ENCODE measurements around the gene ATP13A3. TPM values are rescaled to one million over a fixed set of nuclear protein-coding genes. Genes with fewer than 3 reads are reported as not detected.
A peak's percentile ranks its signal among the peaks of the same experiment; 100 is the strongest.
"Not testable (repeated sequence)": the region's sequence is repeated elsewhere in the genome, so short reads cannot be mapped to it uniquely, and the experiment has no call there.

ATP13A3 gene
- polyA plus RNA-seq, 1 donor from 2014 or later, result 4.2 TPM

DNA sequence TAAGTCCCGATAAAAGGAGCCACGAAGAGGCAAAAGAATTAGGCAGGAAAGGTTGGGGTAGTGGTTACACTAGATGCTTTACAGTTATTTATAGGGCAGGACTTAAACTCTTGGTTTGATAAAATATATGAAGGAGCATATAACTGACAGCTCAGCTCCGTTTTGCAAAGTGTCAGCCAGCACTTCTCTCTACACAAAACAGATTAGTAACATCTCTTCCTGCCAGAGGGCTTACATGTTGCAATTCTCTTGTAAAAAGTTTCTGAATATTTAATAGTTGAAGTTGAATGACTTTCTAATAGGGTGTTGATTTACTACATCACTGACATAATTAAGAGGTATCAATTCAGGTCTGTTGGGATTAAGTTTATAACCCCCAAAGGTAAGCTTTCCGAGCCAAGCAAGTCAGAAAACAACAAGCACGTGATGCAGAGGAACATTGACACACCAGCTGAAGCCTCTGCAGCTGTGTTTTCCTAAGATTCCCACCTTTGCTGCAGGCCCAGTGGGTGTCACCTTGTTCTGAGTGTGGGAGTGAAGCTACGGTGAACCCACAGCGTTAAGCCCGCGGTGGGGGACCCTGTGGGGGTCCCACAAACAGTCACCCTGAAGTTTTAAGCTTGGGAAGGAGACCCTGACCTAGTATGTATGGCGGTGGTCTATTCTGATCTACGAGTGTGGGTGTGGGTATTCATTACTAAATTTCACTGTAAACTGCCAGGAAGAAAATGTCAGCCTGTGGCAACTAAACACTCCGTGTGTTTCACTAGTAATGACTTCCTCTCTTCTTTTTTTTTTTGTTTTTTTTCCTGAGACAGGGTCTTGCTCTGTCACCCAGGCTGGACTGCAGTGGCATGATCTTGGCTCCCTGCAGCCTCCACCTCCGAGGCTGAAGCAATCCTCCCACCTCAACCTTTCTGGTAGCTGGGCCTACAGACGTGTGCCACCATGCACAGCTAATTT lies 22.0 kb upstream of the ATP13A3 start:
- Mint-ChIP-seq H3K27ac (no peak overlapping the region), H3K4me1 (no peaks in the 10 kb centered on the region), H3K4me3 (no peak overlapping the region), H3K9me3 (no peaks in the 10 kb centered on the region), H3K36me3 (no peaks in the 10 kb centered on the region), H3K27me3 (no peaks in the 10 kb centered on the region)

DNA sequence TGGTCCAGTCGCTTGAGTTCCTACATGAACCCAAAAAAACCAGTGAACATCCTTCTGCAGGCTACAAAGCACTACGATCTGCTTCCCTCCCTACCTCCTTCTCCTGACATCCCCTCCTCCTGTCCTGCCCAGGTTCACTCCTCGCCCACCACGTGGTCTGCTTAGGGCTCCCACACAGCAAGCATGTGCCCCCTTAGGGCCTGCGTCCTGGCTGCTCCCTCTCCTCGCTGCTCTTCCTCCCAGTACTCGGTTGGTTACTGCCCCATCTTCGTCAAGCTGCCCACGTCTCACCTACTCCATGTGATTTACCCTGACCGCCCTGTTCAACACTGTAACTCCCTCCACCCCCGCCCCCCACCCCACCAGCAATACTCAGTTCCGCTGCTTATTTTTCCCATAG lies 20.8 kb upstream of the ATP13A3 start:
- Mint-ChIP-seq H3K27me3 (no peaks in the 10 kb centered on the region), H3K4me1 (no peaks in the 10 kb centered on the region), H3K9me3 (no peaks in the 10 kb centered on the region), H3K4me3 (no peak overlapping the region), H3K36me3 (no peaks in the 10 kb centered on the region), H3K27ac (no peak overlapping the region)

DNA sequence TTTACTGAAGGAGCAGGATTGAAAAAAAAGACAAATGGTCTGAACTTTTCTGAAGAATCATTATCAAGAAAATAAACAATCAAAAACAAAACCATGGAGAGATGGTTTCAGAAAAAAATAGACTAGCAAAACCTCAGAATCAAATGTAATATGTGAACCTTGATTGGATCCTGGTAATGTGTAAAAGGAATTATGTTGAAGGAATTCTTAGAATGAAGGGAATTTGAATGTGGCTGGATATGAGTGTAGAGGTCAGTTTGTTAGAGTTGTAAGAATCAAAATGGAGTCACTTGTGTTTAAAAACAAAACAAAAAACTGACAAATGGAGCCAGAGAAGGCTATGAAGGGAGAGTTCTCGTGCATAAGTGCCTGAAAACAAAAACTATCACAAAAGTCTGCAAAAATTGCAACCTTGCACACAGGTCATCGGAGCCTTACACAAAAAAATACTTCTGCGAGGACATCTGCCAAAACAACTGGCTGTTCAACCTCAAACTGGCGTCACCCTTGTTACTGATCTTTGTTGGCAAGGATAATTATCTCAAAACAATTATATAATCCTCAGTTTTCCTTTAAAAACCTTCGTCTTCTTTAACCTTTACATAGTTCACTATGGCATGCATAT lies 19.1 kb upstream of the ATP13A3 start:
- H3K36me3 Mint-ChIP-seq, result no peaks in the 10 kb centered on the region
- H3K27ac Mint-ChIP-seq, result no peak overlapping the region

GRCh38 chr3:194504861-194505260 lies 18.1 kb upstream of the ATP13A3 start:
- no peaks in the 10 kb centered on the region for H3K27me3 Mint-ChIP-seq
- H3K36me3 Mint-ChIP-seq, result no peaks in the 10 kb centered on the region
- H3K9me3 Mint-ChIP-seq, result no peaks in the 10 kb centered on the region
- no peak overlapping the region for H3K4me3 Mint-ChIP-seq
- H3K4me1 Mint-ChIP-seq, result no peaks in the 10 kb centered on the region
- H3K27ac Mint-ChIP-seq, result no peak overlapping the region

More for the DNA sequence above, 19.1 kb upstream of the ATP13A3 start:
- no peak overlapping the region for H3K4me3 Mint-ChIP-seq
- no peaks in the 10 kb centered on the region for H3K9me3 Mint-ChIP-seq
- no peaks in the 10 kb centered on the region for H3K4me1 Mint-ChIP-seq
- no peaks in the 10 kb centered on the region for H3K27me3 Mint-ChIP-seq

- no peak overlapping the region for H3K27ac Mint-ChIP-seq
- no peaks in the 10 kb centered on the region for H3K27me3 Mint-ChIP-seq
Measured at GRCh38 chr3:194504146-194504545, 17.3 kb upstream of the ATP13A3 start.

GRCh38 chr3:194503081-194503531 lies 16.3 kb upstream of the ATP13A3 start:
- H3K27me3 Mint-ChIP-seq, result no peaks in the 10 kb centered on the region
- H3K9me3 Mint-ChIP-seq, result no peaks in the 10 kb centered on the region
- H3K4me1 Mint-ChIP-seq, result peaks cover 0 to 1% (median 0%) of the 10 kb centered on the region in 3 donors
- H3K36me3 Mint-ChIP-seq, result no peaks in the 10 kb centered on the region
- no peak overlapping the region for H3K4me3 Mint-ChIP-seq
- no peak overlapping the region for H3K27ac Mint-ChIP-seq

More at GRCh38 chr3:194504146-194504545, 17.3 kb upstream of the ATP13A3 start:
- no peaks in the 10 kb centered on the region for H3K4me1 Mint-ChIP-seq
- H3K36me3 Mint-ChIP-seq, result no peaks in the 10 kb centered on the region
- no peak overlapping the region for H3K4me3 Mint-ChIP-seq
- H3K9me3 Mint-ChIP-seq, result no peaks in the 10 kb centered on the region

GRCh38 chr3:194500198-194500597 lies 13.4 kb upstream of the ATP13A3 start:
- Mint-ChIP-seq H3K4me1 (peaks cover 9 to 17% (median 13%) of the 10 kb centered on the region in 3 donors), H3K4me3 (no peak overlapping the region), H3K27ac (no peak overlapping the region), H3K36me3 (peaks cover 2% of the 10 kb centered on the region), H3K9me3 (no peaks in the 10 kb centered on the region), H3K27me3 (no peaks in the 10 kb centered on the region)

DNA sequence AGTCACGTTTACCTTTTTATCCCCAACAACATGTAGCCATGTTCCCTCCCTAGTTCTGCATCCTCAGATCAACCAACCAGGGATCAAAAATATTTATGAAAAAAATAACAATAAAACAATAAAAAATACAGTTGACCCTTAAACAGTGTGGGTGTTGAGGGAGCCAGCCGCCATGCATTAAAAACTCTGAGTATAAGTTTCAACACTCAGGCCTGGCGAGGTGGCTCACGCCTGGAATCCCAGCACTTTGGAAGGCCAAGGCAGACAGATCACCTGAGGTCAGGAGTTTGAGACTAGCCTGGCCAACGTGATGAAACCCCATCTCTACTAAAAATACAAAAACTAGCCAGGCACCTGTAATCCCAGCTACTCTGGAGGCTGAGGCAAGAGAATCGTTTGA lies 12.7 kb upstream of the ATP13A3 start:
- H3K36me3 Mint-ChIP-seq, H3K9me3 Mint-ChIP-seq, H3K27me3 Mint-ChIP-seq, H3K27ac Mint-ChIP-seq, H3K4me3 Mint-ChIP-seq: not testable (repeated sequence)
- peaks cover 9 to 17% (median 13%) of the 10 kb centered on the region in 3 donors for H3K4me1 Mint-ChIP-seq

DNA sequence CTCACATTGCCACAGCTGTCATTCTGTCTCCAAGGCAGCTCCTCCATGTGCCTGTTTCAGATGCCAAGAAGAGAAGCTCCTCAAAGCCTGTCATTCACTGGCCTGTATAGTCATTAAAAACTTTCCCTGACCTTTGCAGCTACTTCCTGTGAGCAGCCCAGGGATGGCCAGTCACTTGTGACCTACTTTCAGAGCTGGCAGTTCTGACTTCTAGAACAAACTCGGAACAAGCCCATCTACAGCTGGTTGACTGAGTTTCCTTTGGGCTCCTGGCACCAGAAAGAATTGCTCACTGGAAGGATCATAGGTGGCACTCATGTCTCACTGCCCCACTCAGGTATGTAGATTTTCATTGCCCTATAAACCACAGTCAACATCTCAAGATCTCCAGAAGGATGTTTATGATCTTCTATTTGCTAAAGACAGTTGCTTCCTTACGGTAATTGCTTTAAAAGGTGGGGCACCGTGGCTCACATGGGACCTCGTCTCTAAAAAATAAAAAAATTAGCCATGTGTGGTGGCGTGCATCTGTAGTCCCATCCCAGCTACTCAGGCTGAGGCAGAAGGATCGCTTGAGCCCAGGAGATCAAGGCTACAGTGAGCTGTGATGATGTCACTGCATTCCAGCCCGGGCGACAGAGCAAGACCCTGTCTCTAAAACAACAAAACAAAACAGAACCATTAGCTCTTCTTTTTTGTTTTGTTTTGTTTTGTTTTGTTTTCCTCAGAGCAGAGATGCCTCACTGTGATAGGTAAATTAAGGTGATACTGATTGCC lies 11.2 kb upstream of the ATP13A3 start:
- Mint-ChIP-seq H3K27ac (no peak overlapping the region), H3K36me3 (peaks cover 2% of the 10 kb centered on the region), H3K27me3 (no peaks in the 10 kb centered on the region), H3K9me3 (no peaks in the 10 kb centered on the region), H3K4me1 (peaks cover 9 to 17% (median 13%) of the 10 kb centered on the region in 3 donors), H3K4me3 (peak overlapping the region in 1 of 4 donors; percentile 61)

DNA sequence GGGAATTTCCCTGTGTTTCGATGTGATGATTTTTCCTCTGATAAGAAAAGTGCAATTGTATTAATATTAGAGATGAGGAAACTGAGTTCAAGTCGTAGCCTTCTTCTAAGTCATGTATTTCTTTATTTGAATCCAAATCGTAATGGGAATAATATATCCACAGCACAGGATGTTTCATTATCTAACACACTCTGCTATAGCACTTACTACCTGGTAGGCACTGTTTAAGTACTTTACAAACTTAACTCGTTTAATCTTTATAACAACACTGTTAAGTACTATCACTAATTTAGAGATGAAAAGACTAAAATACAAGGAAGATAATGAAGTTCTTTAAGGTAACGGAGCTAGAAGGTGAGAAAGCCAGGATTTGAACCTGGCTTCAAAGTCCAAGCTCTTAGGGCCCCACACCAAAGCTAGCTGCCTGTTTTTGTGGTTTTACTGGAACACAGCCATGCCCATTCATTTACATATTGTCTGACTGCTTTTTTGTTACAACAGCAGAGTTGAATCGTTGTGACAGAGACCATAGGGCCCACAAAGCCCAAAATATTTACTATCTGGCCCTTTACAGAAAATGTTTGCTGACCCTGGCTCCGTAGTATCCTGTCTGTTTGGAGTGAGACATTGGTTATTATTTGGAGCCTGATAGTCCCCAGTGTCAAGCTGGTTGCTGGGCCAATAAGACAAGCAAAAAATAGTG lies 9.6 kb upstream of the ATP13A3 start:
- Mint-ChIP-seq H3K9me3 (no peaks in the 10 kb centered on the region), H3K27ac (no peak overlapping the region), H3K4me3 (peak overlapping the region in 2 of 4 donors; percentile 54 to 59), H3K36me3 (peaks cover 2% of the 10 kb centered on the region), H3K4me1 (peaks cover 9 to 23% (median 19%) of the 10 kb centered on the region in 3 donors), H3K27me3 (no peaks in the 10 kb centered on the region)

DNA sequence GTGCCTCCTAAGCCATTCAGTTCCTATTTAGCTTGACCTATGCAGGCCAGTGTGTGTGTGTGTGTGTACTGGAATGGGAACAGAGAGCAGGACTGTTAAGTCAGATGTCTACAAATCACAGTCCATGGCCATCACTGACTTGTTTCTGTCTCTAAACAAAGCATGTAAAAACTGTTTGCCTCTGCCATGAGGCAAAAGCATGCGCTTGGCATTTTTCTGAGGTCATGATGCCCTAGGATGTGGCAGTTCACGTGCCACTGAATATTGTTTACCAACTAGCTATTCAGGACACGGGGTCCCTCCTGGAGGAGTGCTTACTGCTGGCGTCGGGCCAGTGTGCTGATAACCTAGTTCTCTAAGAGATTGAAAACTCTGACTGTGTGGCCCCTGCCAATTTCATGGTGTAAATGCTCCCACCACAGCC lies 8.2 kb upstream of the ATP13A3 start:
- Mint-ChIP-seq H3K36me3 (peaks cover 2% of the 10 kb centered on the region), H3K4me1 (peaks cover 15 to 31% (median 27%) of the 10 kb centered on the region in 3 donors), H3K9me3 (peaks cover 0 to 1% (median 0%) of the 10 kb centered on the region in 3 donors), H3K27ac (no peak overlapping the region), H3K4me3 (no peak overlapping the region), H3K27me3 (no peaks in the 10 kb centered on the region)

DNA sequence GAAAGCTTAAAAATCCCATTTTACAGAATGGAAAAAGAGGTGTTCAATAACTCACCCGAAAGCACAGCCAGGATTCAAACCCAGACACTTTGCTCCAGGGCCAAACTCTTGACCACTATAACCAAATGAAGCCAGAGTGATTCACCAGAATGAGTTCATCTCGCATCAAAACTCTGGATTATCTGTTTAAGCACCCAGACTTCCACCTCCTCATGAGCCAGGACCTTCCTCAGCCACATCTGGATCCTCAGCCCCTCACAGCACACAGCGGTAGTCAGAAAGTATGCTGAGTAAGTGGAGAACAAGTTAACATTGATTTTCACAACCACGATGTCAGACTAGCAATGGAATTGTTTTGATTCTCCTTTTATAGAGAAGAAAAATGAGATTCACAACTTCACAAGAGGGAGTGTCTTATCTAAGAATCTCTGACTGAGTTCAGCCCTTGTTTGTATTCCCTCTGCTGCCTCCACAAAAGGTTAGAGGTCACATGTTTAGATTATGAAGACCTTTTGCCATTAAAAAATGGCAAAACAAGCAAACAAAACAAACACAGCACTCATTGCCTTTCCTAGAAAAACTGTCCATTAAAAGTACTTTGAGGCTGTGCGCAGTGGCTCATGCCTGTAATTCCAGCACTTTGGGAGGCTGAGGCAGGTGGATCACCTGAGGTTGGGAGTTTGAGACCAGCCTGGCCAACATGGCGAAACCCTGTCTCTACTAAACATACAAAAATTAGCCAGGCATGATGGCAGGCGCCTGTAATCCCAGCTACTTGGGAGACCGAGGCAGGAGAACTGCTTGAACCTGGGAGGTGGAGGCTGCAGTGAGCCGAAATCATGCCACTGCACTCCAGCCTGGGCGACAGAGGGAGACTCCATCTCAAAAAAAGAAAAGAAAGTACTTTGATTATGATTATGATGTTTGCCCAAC lies 7.5 kb upstream of the ATP13A3 start:
- H3K36me3 Mint-ChIP-seq, H3K4me3 Mint-ChIP-seq, H3K27ac Mint-ChIP-seq, H3K27me3 Mint-ChIP-seq, H3K9me3 Mint-ChIP-seq: not testable (repeated sequence)
- H3K4me1 Mint-ChIP-seq, result peaks cover 18 to 37% (median 32%) of the 10 kb centered on the region in 3 donors

- Mint-ChIP-seq H3K4me1 (peaks cover 29 to 45% (median 40%) of the 10 kb centered on the region in 3 donors), H3K36me3 (peaks cover 4% of the 10 kb centered on the region), H3K4me3 (peak overlapping the region in 1 of 4 donors; percentile 18), H3K27ac (peak overlapping the region in 1 of 3 donors; percentile 28), H3K9me3 (peaks cover 0 to 1% (median 0%) of the 10 kb centered on the region in 3 donors), H3K27me3 (no peaks in the 10 kb centered on the region)
Measured at GRCh38 chr3:194492001-194492400, 5.2 kb upstream of the ATP13A3 start.

Data from IgD-negative memory B cell (primary cell).